PFSK-1 (cell line): ENCODE results near the gene HSPA12B.

Source experiments
- FOXP2 ChIP-seq: optimal IDR thresholded peaks from 2 replicates; pipeline ENCODE3; 2011; ENCODE audit warnings: borderline replicate concordance, control low read depth, inconsistent platforms; ENCODE audit not compliant: insufficient read depth; ENCODE audit errors: extremely low read length, extremely low read depth
- POLR2AphosphoS5 ChIP-seq: IDR thresholded peaks from 2 replicates; pipeline ENCODE4 v1.6.1; 2012; ENCODE audit warnings: low read depth, mild to moderate bottlenecking, control low read depth, low read length, moderate library complexity
- TAF1 ChIP-seq: IDR thresholded peaks from 2 replicates; pipeline ENCODE4 v1.6.1; 2012; ENCODE audit warnings: low read length, control low read depth, borderline replicate concordance; ENCODE audit not compliant: insufficient read depth

DNA sequence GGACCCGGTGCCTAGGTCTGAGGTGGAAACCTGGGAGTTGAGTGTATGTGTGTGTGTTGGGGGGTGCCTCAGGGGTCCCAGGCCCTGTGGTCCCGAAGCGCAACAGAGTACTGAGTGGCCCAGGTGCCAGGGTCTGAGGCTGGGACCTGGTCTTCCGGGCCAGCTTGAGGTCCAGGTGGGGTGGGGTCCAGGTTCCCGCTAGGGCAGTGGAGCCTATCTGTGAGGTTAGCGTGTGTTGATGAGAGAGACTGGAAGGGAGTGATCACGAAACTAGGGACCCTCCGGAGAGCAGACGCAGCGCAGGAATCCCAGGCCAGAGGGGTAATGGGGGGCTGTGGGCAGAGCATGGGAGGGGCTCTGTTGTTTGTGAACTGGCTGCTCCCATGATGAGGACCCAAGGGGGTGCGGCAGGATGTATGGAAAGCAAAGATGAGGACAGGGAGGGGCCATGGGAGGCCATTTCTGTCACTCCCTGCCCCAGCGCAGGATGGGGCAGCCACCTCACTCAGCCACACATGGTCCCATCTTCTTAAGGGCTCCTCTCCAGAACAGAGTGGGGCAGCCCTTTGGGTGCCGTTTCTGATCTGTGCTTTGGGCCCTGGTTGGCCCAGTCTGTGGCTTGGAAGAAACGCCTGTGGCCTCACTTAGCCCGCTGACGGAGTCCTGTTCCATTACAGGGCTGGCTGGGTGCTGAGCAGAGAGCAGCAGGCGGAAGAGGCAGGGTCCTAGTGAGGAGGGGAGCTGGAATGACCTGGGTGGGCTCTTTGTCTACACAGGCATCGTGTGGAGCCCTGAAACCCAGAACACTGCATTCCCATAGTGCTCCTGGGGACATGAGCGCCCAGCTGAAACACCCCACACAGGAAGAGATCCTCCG is 872 bp downstream of the HSPA12B start:
- no peak for TF ChIP-seq TAF1
- TF ChIP-seq POLR2AphosphoS5 = no peak
- TF ChIP-seq FOXP2 = no peak
